ENCODE data around the gene IFITM2.

IFITM2 gene

DNA sequence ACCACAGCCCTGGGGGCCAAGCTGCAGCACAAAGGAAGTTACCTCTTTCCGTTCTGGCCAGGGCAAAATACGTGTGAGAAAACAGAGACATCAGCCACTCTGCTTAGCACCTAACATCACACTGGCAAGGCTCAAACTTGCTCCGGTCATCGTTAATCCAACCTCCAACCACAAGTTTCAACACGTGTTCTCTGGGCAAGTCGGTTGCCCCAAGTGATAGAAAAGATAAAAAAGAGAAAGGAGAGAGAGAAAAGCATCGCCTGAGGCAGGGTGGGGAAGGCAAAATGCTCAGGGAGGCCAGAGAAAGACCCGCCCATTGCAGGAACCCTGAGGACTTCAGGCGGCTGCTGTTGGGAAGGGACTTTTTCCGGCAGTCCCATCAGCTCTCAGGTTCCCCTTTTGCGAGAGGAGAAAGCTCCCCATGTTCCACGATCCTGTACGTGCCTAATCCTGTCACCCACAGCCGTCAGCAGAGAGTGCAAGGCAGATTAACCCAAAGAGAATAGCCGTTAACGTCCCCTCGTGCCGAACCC is 43.2 kb downstream of the IFITM2 start:
- DNase-seq (ENCODE audit: low read depth, low spot score): no peak
- ChIA-PET CTCF (no interaction called here), POLR2A (no interaction called here)

DNA sequence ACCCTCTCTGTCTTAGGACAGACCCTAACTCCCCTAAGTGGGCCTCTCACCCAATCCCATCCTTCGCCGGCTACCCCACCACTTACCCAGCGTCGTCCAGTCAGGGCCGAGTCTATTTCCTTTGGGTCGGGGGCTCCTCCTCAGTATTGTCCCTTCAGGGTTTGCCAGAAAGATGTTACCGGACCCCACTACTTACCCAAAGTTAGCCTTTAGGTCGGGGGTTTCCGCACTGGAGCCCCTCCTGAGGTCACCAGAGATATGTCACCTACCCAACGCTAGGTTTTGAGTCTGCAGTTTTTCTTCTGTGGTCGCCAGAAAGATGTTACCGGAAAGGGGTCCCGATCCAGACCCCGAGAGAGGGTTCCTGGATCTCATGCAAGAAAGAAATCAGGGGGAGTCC is 43.8 kb downstream of the IFITM2 start:
- ChIA-PET CTCF (interaction anchor here (0.7 kb wide), 1 partner anchor 23 kb away, joined by 3 read pairs; no protein-coding TSS in a partner anchor), POLR2A (no interaction called here)
- H3K4me3 ChIP-seq (ENCODE audit: low read depth, low read length): no peak overlapping the region
- DNase-seq (ENCODE audit: low read depth, low spot score): no peak
- TF ChIP-seq, protein P1, sequence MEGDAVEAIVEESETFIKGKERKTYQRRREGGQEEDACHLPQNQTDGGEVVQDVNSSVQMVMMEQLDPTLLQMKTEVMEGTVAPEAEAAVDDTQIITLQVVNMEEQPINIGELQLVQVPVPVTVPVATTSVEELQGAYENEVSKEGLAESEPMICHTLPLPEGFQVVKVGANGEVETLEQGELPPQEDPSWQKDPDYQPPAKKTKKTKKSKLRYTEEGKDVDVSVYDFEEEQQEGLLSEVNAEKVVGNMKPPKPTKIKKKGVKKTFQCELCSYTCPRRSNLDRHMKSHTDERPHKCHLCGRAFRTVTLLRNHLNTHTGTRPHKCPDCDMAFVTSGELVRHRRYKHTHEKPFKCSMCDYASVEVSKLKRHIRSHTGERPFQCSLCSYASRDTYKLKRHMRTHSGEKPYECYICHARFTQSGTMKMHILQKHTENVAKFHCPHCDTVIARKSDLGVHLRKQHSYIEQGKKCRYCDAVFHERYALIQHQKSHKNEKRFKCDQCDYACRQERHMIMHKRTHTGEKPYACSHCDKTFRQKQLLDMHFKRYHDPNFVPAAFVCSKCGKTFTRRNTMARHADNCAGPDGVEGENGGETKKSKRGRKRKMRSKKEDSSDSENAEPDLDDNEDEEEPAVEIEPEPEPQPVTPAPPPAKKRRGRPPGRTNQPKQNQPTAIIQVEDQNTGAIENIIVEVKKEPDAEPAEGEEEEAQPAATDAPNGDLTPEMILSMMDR (IDR thresholded peaks at IDR 0.05; ENCODE audit: insufficient read depth, low read length, missing control alignments): no peak

More for the DNA sequence above, 43.2 kb downstream of the IFITM2 start:
- no peak overlapping the region for H3K4me3 ChIP-seq (ENCODE audit: low read depth, low read length)
- TF ChIP-seq, protein P1 (IDR thresholded peaks at IDR 0.05; ENCODE audit: insufficient read depth, low read length, missing control alignments): no peak

DNA sequence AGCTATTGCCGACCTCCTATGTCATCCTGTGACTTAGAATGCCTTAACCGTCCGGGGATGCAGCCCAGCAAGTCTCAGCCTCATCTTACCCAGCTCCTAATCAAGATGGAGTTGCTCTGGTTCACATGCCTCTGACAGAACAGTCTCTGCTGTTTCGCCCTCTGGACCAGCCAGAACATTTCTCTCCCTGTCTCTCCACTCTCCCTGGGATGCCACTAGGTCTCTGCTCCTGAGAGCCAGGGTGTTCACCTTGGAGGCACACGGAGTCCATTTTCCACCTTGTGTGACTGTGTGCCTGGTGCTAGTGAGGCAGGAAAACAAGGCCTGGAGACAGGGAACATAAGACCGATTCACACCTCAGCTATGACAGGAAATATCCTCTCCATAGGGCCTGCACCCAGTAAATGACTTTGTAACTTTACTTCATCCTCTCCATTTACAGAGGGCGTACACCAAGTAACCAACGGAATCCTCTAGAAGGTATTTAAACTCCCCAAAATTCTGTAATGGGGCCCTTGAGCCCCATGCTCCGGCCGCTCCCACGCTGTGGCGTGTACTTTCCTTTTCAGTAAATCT is 44.9 kb downstream of the IFITM2 start:
- TF ChIP-seq, protein P1 (IDR thresholded peaks at IDR 0.05; ENCODE audit: insufficient read depth, low read length, missing control alignments): no peak
- no peak overlapping the region for H3K4me3 ChIP-seq (ENCODE audit: low read depth, low read length)
- DNase-seq (ENCODE audit: low read depth, low spot score): no peak

DNA sequence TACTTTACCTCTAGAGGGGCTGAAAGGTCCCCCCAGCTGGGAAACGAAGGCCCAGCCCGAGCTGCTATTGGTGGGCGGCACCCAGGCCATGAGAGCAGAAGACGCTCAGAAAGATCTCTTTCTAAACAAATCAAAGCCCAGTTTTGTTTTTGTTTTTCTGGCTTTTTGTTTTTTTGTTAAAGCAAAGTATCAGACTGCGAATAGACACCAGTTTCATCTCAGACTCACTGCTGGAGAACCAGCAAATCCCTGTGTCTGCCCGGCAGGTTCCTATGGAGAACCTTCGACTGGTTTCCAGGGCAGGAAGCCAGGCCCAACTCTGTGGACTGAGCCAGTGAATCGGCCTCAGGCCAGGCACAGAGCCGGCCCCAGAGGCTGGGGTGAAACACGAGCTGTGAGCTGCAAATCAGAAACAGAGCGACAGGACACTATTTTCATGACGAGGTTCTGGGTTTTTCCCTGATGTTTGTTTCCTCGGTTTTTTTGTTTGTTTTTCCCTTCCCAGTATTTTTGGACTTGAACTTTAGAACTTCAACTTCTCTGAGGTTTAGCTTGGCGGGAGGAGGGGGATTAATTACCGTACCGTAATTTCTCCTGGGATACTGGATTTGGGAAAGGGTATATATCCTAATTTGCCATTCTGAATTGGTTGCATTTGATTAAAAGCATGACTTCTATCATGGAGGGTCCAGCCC is 45.7 kb downstream of the IFITM2 start:
- POLR2A ChIA-PET: interaction anchor here (1.0 kb wide), 1 partner anchor 44 kb away, joined by 3 read pairs; no protein-coding TSS in a partner anchor

More for the DNA sequence above, 44.9 kb downstream of the IFITM2 start:
- ChIA-PET POLR2A (no interaction called here), CTCF (interaction anchor here (1.3 kb wide), 1 partner anchor 43 kb away, joined by 3 read pairs; no protein-coding TSS in a partner anchor)

DNA sequence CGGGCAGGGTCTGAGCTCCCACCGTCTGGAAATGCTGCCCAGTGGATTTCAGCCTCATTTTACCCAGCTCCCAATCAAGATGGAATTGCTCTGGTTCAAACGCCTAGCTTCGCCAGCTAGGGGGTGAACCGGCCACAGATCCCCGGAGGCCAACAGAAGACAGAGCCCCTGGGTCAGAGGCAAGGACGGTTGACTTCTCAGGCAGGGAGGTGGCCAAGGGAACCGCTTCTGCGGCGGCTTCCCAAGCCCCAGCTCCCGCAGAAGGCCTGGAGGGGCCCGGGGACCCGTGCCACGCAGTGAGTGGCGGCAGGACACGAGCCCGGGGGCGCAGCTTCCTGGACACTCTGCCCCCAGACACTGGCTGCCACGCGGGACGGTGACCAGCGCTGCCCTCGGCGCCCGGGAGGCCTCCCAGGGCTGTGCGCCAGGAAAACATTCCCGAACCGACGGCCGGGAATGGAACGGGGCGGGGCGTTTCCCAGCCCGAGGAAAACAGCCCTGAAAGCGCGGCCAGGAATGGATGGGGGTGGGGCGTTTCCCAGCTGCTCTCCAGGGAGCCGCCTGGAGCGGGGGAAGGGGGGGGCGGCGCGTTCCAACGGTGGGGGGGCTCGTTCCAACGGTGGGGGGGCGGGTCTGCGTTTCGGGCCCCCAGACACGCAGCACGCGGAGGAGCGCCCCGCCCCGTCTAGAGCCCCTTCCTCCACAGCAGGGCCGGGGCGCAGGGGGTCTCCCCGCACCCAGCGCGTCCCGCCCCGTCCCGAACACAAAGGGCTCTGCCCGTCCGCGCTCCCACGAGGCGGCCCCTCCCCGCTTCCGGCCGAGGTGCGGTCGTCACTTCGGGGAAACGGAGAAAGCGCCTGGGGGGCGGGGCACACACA is 48.2 kb downstream of the IFITM2 start:
- POLR2A ChIA-PET: interaction anchor here (0.7 to 1.5 kb wide), 7 partner anchors 10 to 149 kb away, joined by 3 to 7 read pairs (median 4); partner anchors contain the start of genes BET1L, IFITM3 and RIC8A
- CTCF ChIA-PET: interaction anchor here (0.8 to 3.2 kb wide), 8 partner anchors 9 to 146 kb away, joined by 3 to 22 read pairs (median 6); partner anchors contain the start of gene IFITM2
- TF ChIP-seq, protein P1 (IDR thresholded peaks at IDR 0.05; ENCODE audit: insufficient read depth, low read length, missing control alignments): no peak
- peak; percentile 70 for DNase-seq (ENCODE audit: low read depth, low spot score)
- H3K4me3 ChIP-seq (ENCODE audit: low read depth, low read length): peak overlapping the region; percentile 38

More for the DNA sequence above, 45.7 kb downstream of the IFITM2 start:
- H3K4me3 ChIP-seq (ENCODE audit: low read depth, low read length): no peak overlapping the region
- TF ChIP-seq, protein P1 (IDR thresholded peaks at IDR 0.05; ENCODE audit: insufficient read depth, low read length, missing control alignments): no peak
- CTCF ChIA-PET: interaction anchor here (0.7 to 3.2 kb wide), 6 partner anchors 9 to 103 kb away, joined by 3 to 16 read pairs (median 4); no protein-coding TSS in a partner anchor
- peak; percentile 50 for DNase-seq (ENCODE audit: low read depth, low spot score)

All from AG04449 (cell line).